ENCODE measurements around the gene ZNF532.

ZNF532 gene

GRCh38 chr18:58827428-58827827, 37.2 kb upstream of the ZNF532 start:
- TF ChIP-seq EZH2 (IDR thresholded peaks at IDR 0.05; ENCODE audit: borderline replicate concordance, low read length) (no peak), CTCF (IDR thresholded peaks at IDR 0.05; ENCODE audit: low read length) (no peak)
- no peak overlapping the region for H3K4me3 ChIP-seq (ENCODE audit: low read depth, low read length, poor library complexity, severe bottlenecking)

GRCh38 chr18:58827886-58828285, 36.8 kb upstream of the ZNF532 start:
- no peak overlapping the region for H3K4me2 ChIP-seq (ENCODE audit: low read length)
- H3K9me2 ChIP-seq (ENCODE audit: low read depth, low read length): no peaks in the 10 kb centered on the region
- no peaks in the 10 kb centered on the region for H3F3A ChIP-seq (ENCODE audit: insufficient read depth, low read length)
- no peaks in the 10 kb centered on the region for H3K79me2 ChIP-seq (ENCODE audit: insufficient read depth, low read length)
- no peak overlapping the region for H3K4me3 ChIP-seq (ENCODE audit: low read depth, low read length, poor library complexity, severe bottlenecking)
- no peak overlapping the region for H3K9ac ChIP-seq (ENCODE audit: low read length)
- H4K20me1 ChIP-seq (ENCODE audit: insufficient read depth, low read length): no peaks in the 10 kb centered on the region
- H3K27me3 ChIP-seq (ENCODE audit: insufficient read depth, low read length): no peaks in the 10 kb centered on the region; the same call in 1 of the 2 replicates
- no peaks in the 10 kb centered on the region for H3K4me1 ChIP-seq (ENCODE audit: insufficient read depth, low read length, severe bottlenecking)
- TF ChIP-seq EZH2 (IDR thresholded peaks at IDR 0.05; ENCODE audit: borderline replicate concordance, low read length) (no peak), CTCF (IDR thresholded peaks at IDR 0.05; ENCODE audit: low read length) (no peak)
- no peak overlapping the region for H2AFZ ChIP-seq (ENCODE audit: low read length)
- H3K9me3 ChIP-seq (ENCODE audit: low read length): no peaks in the 10 kb centered on the region
- no peaks in the 10 kb centered on the region; the same call in 1 of the 2 replicates for H3K36me3 ChIP-seq (ENCODE audit: insufficient read depth, low read length)
- H3K27ac ChIP-seq (ENCODE audit: low read depth, low read length, poor library complexity, severe bottlenecking): no peak overlapping the region

More at GRCh38 chr18:58827428-58827827, 37.2 kb upstream of the ZNF532 start:
- Histone ChIP-seq H3K36me3 (ENCODE audit: insufficient read depth, low read length) (no peaks in the 10 kb centered on the region; the same call in 1 of the 2 replicates), H3K9me3 (ENCODE audit: low read length) (no peaks in the 10 kb centered on the region), H3K79me2 (ENCODE audit: insufficient read depth, low read length) (no peaks in the 10 kb centered on the region), H3K27ac (ENCODE audit: low read depth, low read length, poor library complexity, severe bottlenecking) (no peak overlapping the region), H3K9me2 (ENCODE audit: low read depth, low read length) (no peaks in the 10 kb centered on the region), H3K4me1 (ENCODE audit: insufficient read depth, low read length, severe bottlenecking) (no peaks in the 10 kb centered on the region), H3K4me2 (ENCODE audit: low read length) (no peak overlapping the region), H4K20me1 (ENCODE audit: insufficient read depth, low read length) (no peaks in the 10 kb centered on the region), H3F3A (ENCODE audit: insufficient read depth, low read length) (no peaks in the 10 kb centered on the region), H2AFZ (ENCODE audit: low read length) (no peak overlapping the region), H3K27me3 (ENCODE audit: insufficient read depth, low read length) (no peaks in the 10 kb centered on the region; the same call in 1 of the 2 replicates), H3K9ac (ENCODE audit: low read length) (no peak overlapping the region)

GRCh38 chr18:58828399-58829121, 36.1 kb upstream of the ZNF532 start:
- no peak overlapping the region for H2AFZ ChIP-seq (ENCODE audit: low read length)

More at GRCh38 chr18:58828399-58829121, 36.1 kb upstream of the ZNF532 start:
- H3K4me1 ChIP-seq (ENCODE audit: insufficient read depth, low read length, severe bottlenecking): no peaks in the 10 kb centered on the region
- no peaks in the 10 kb centered on the region for H3K9me3 ChIP-seq (ENCODE audit: low read length)
- H3K4me2 ChIP-seq (ENCODE audit: low read length): no peak overlapping the region
- H3K79me2 ChIP-seq (ENCODE audit: insufficient read depth, low read length): no peaks in the 10 kb centered on the region
- H3K27me3 ChIP-seq (ENCODE audit: insufficient read depth, low read length): no peaks in the 10 kb centered on the region
- H3K27ac ChIP-seq (ENCODE audit: low read depth, low read length, poor library complexity, severe bottlenecking): no peak overlapping the region
- H3K9me2 ChIP-seq (ENCODE audit: low read depth, low read length): no peaks in the 10 kb centered on the region
- no peaks in the 10 kb centered on the region for H4K20me1 ChIP-seq (ENCODE audit: insufficient read depth, low read length)
- no peaks in the 10 kb centered on the region for H3F3A ChIP-seq (ENCODE audit: insufficient read depth, low read length)
- H3K36me3 ChIP-seq (ENCODE audit: insufficient read depth, low read length): no peaks in the 10 kb centered on the region; the same call in 1 of the 2 replicates
- TF ChIP-seq CTCF (IDR thresholded peaks at IDR 0.05; ENCODE audit: low read length) (no peak), EZH2 (IDR thresholded peaks at IDR 0.05; ENCODE audit: borderline replicate concordance, low read length) (no peak)
- no peak overlapping the region for H3K9ac ChIP-seq (ENCODE audit: low read length)
- no peak overlapping the region for H3K4me3 ChIP-seq (ENCODE audit: low read depth, low read length, poor library complexity, severe bottlenecking)

All from OCI-LY1 (cell line).